ENCODE data around the gene UTP25.

DNA sequence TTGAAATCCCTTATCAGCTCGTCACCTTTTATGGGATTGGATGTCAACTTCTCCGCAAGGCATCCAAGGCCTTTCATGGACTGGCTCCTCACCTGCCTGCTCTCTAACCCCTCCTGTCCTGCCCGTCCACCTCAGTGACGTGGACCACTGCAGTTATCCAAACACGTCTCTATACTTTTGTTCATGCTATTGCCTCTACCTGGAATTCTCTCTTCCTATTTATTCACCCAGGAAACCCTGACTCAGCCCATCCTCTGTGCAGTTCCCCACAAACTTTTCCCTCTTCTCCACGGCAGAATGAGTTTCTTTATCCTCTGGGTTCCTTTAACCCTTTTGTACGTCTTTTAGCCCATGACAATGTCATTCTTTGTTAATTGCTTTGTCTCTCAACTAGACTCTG lies 5.1 kb upstream of the UTP25 start:
- TF ChIP-seq, protein P1, sequence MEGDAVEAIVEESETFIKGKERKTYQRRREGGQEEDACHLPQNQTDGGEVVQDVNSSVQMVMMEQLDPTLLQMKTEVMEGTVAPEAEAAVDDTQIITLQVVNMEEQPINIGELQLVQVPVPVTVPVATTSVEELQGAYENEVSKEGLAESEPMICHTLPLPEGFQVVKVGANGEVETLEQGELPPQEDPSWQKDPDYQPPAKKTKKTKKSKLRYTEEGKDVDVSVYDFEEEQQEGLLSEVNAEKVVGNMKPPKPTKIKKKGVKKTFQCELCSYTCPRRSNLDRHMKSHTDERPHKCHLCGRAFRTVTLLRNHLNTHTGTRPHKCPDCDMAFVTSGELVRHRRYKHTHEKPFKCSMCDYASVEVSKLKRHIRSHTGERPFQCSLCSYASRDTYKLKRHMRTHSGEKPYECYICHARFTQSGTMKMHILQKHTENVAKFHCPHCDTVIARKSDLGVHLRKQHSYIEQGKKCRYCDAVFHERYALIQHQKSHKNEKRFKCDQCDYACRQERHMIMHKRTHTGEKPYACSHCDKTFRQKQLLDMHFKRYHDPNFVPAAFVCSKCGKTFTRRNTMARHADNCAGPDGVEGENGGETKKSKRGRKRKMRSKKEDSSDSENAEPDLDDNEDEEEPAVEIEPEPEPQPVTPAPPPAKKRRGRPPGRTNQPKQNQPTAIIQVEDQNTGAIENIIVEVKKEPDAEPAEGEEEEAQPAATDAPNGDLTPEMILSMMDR (IDR thresholded peaks at IDR 0.05) = no peak
- no peak for TF ChIP-seq POLR2A (IDR thresholded peaks at IDR 0.05)

Measured in testis (tissue), 2 donors.